HEK293 (cell line): ENCODE results near the gene RASGRP3.

Experiments
- CTCF ChIA-PET: fragments of 350-600 bp; formaldehyde crosslinking; extraction: SDS; loops from one replicate; lab custom pipeline; 2021; ENCODE audit warnings: antibody characterized with exemption; lab: Yijun Ruan, JAX
- POLR2A ChIA-PET: fragments of 300-600 bp; formaldehyde crosslinking; extraction: SDS; loops from one replicate; lab custom pipeline; 2020; ENCODE audit warnings: antibody characterized with exemption, inconsistent platforms; lab: Yijun Ruan, JAX
- H3K27ac ChIP-seq: fragments of 200-500 bp; sonication (Bioruptor generic); 2 replicates; pipeline ENCODE4 v1.5.1; 2014; ENCODE audit warnings: low read depth, low read length, control low read depth, inconsistent platforms; ENCODE audit errors: extremely low read depth
- H3K36me3 ChIP-seq, 2 experiments: fragments of 200-500 bp in 1 of 2; sonication (Bioruptor generic) in 1 of 2; 1 replicate in 1 of 2; 2 replicates in 1 of 2; pipeline ENCODE4 v1.5.1; 2014 to 2017; ENCODE audit warnings: inconsistent platforms in 2 of 2, low read length in 2 of 2; ENCODE audit not compliant: control insufficient read depth in 2 of 2, insufficient read depth in 1 of 2
- H3K4me1 ChIP-seq: fragments of 200-500 bp; sonication (Bioruptor generic); 2 replicates; pipeline ENCODE4 v1.5.1; 2014; ENCODE audit warnings: mild to moderate bottlenecking, low read length, inconsistent platforms; ENCODE audit not compliant: control insufficient read depth, insufficient read depth
- H3K4me3 ChIP-seq: 2 replicates; pipeline ENCODE4 v1.5.1; 2011; ENCODE audit warnings: low read depth, mild to moderate bottlenecking, control low read depth, low read length, moderate library complexity
- H3K9me3 ChIP-seq: fragments of 200-500 bp; sonication (Bioruptor generic); 2 replicates; pipeline ENCODE4 v1.5.1; 2014; ENCODE audit warnings: low read depth, low read length, inconsistent platforms; ENCODE audit not compliant: control insufficient read depth, insufficient read depth
- EGR2 ChIP-seq: fragments of 450-650 bp; formaldehyde crosslinking; IDR thresholded peaks from 2 replicates; pipeline ENCODE4 v1.5.1; 2016; ENCODE audit warnings: low read depth, missing biosample characterization, missing genetic modification characterization
- OSR2 ChIP-seq: fragments of 450-650 bp; formaldehyde crosslinking; IDR thresholded peaks from 2 replicates; pipeline ENCODE4 v1.5.1; 2016; ENCODE audit warnings: missing biosample characterization, missing genetic modification characterization
- TRIM28 ChIP-seq: IDR thresholded peaks from 2 replicates; pipeline ENCODE4 v1.6.1; 2011; ENCODE audit warnings: low read length, control low read depth, borderline replicate concordance
- WT1 ChIP-seq: fragments of 450-650 bp; formaldehyde crosslinking; IDR thresholded peaks from 2 replicates; pipeline ENCODE4 v1.5.1; 2016; ENCODE audit warnings: missing biosample characterization, missing genetic modification characterization
- ZBTB7A ChIP-seq: fragments of 450-650 bp; formaldehyde crosslinking; IDR thresholded peaks from 2 replicates; pipeline ENCODE4 v1.5.1; 2016; ENCODE audit warnings: low read depth, missing biosample characterization, missing genetic modification characterization
- ZNF133 ChIP-seq: fragments of 450-650 bp; formaldehyde crosslinking; IDR thresholded peaks from 2 replicates; pipeline ENCODE4 v1.5.1; 2016; ENCODE audit warnings: missing biosample characterization, missing genetic modification characterization
- ZNF157 ChIP-seq: fragments of 450-650 bp; formaldehyde crosslinking; IDR thresholded peaks from 2 replicates; pipeline ENCODE4 v1.5.1; 2016; ENCODE audit warnings: missing biosample characterization, missing genetic modification characterization
- ZNF24 ChIP-seq: fragments of 450-650 bp; formaldehyde crosslinking; IDR thresholded peaks from 2 replicates; pipeline ENCODE4 v1.5.1; 2016; ENCODE audit warnings: missing biosample characterization, missing genetic modification characterization
- ZNF248 ChIP-seq: fragments of 450-650 bp; formaldehyde crosslinking; IDR thresholded peaks from 2 replicates; pipeline ENCODE4 v1.5.1; 2017; ENCODE audit warnings: missing biosample characterization, missing genetic modification characterization
- ZNF510 ChIP-seq: fragments of 450-650 bp; formaldehyde crosslinking; IDR thresholded peaks from 2 replicates; pipeline ENCODE4 v1.5.1; 2018; ENCODE audit warnings: mild to moderate bottlenecking, missing genetic modification characterization, missing biosample characterization; ENCODE audit not compliant: insufficient replicate concordance
- ZNF558 ChIP-seq: fragments of 450-650 bp; formaldehyde crosslinking; IDR thresholded peaks from 2 replicates; pipeline ENCODE4 v1.5.1; 2016; ENCODE audit warnings: missing biosample characterization, missing genetic modification characterization
- ZNF658 ChIP-seq: fragments of 450-650 bp; formaldehyde crosslinking; IDR thresholded peaks from 2 replicates; pipeline ENCODE4; 2016; ENCODE audit warnings: missing biosample characterization, missing genetic modification characterization
- ZNF830 ChIP-seq: fragments of 450-650 bp; IDR thresholded peaks from 2 replicates; pipeline ENCODE4 v1.5.0; 2018; ENCODE audit warnings: missing biosample characterization, missing genetic modification characterization, low read depth, mild to moderate bottlenecking, moderate library complexity
- TF ChIP-seq, protein P1 (sequence below): fragments of 450-650 bp; formaldehyde crosslinking; IDR thresholded peaks from 2 replicates; pipeline ENCODE4 v1.5.1; 2016; ENCODE audit warnings: missing biosample characterization, missing genetic modification characterization
- TF ChIP-seq, protein P2 (sequence below): fragments of 450-650 bp; formaldehyde crosslinking; IDR thresholded peaks from 2 replicates; pipeline ENCODE4 v1.5.1; 2016; ENCODE audit warnings: missing biosample characterization, missing genetic modification characterization
- TF ChIP-seq, protein P3 (sequence below): fragments of 450-650 bp; formaldehyde crosslinking; IDR thresholded peaks from 2 replicates; pipeline ENCODE4 v1.5.1; 2016; ENCODE audit warnings: missing biosample characterization, missing genetic modification characterization
- TF ChIP-seq, protein P4 (sequence below): fragments of 450-650 bp; formaldehyde crosslinking; conservative IDR thresholded peaks from 2 replicates; pipeline ENCODE4 v1.5.1; 2016; ENCODE audit warnings: low read depth, missing biosample characterization, missing genetic modification characterization

RASGRP3 gene

DNA sequence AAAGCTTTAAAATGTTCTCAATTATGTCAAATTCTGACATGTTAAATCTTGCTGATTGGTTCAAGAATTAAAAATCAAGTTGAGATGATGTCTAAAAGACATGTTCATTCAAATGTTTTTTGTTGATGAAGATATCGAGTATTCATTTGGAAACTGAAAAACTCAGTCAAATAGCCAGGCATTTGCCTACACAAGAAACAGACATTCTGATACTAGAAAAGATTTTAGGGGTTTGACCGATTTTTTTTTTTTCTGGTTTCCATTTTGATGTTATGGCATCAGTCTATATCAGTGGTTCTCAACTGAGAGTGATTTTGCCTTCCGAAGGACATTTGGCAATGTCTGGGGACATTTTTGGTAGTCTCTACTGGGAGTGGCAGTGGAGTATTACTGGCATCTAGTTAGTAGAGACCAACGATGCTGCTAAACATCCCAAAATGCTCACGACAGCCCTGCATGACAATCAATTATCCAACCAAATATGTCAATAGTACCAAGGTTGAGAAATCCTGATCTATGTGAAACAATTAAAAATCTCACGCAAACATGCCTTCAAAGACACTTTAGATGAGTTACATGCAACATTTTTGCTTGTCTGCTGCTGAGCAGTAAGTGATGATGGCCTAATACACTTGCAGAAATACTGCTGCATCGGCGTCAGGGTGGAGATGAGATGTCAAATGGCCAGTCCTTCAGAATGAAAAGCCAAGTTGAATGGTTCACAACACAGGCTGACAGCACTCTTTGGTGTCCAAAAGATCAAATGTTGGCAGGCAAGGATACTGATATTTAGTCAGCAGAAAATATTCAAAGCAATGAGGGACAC lies 12.5 kb downstream of the RASGRP3 start:
- ChIA-PET CTCF (interaction anchor here (0.7 to 1.2 kb wide), 2 partner anchors 71 to 94 kb away, joined by 5 read pairs; no protein-coding TSS in a partner anchor), POLR2A (interaction anchor here (1.3 kb wide), 1 partner anchor 13 kb away, joined by 3 read pairs; the partner anchor contains the start of gene RASGRP3)
- no peaks in the 10 kb centered on the region for H3K36me3 ChIP-seq
- no peaks in the 10 kb centered on the region for H3K4me1 ChIP-seq
- H3K27ac ChIP-seq = no peak overlapping the region
- TF ChIP-seq, protein P1, sequence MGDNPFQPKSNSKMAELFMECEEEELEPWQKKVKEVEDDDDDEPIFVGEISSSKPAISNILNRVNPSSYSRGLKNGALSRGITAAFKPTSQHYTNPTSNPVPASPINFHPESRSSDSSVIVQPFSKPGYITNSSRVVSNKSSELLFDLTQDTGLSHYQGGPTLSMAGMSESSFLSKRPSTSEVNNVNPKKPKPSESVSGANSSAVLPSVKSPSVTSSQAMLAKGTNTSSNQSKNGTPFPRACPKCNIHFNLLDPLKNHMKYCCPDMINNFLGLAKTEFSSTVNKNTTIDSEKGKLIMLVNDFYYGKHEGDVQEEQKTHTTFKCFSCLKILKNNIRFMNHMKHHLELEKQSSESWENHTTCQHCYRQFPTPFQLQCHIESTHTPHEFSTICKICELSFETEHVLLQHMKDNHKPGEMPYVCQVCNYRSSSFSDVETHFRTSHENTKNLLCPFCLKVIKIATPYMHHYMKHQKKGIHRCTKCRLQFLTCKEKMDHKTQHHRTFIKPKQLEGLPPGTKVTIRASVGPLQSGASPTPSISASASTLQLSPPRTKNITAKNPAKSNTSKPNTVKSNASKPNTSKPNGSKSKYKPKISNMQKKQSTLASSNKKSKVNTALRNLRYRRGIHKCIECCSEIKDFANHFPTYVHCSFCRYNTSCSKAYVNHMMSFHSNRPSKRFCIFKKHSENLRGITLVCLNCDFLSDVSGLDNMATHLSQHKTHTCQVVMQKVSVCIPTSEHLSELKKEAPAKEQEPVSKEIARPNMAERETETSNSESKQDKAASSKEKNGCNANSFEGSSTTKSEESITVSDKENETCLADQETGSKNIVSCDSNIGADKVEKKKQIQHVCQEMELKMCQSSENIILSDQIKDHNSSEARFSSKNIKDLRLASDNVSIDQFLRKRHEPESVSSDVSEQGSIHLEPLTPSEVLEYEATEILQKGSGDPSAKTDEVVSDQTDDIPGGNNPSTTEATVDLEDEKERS (tag by site-specific recombination) = no peak
- TF ChIP-seq WT1 (no peak), ZNF248 (tag by site-specific recombination) (no peak)
- TF ChIP-seq, protein P2, sequence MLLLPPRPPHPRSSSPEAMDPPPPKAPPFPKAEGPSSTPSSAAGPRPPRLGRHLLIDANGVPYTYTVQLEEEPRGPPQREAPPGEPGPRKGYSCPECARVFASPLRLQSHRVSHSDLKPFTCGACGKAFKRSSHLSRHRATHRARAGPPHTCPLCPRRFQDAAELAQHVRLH (tag by site-specific recombination) = no peak
- no peaks in the 10 kb centered on the region for H3K9me3 ChIP-seq
- no peak overlapping the region for H3K4me3 ChIP-seq

DNA sequence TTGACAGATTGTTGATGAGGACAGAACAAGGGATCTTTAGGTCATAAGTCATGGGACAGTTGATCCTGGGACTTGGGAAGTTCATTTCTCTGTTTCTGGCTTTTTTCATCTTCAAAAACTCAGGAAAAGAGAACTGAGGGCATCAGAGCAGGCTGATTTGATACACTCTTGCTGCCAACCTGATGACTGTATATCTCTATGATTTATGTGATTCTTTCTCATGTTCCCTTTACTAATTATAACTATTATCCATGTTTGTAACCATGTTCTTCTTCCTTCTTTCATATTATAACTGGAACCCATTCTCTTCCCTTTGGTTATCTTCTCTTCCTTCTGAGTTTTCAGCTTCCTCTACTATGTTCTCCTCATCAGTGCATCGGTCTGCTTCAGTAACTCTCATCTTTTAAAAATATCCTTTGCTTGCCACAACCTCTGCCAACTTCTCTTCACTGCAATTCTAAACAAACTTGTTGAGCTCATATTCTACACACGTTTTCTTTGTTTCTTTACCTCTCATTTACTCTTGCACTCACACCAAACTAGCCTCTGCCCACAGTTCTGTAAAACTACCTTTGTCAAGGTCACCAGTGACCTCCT lies 13.5 kb downstream of the RASGRP3 start:
- TF ChIP-seq EGR2 (no peak), OSR2 (tag by site-specific recombination) (no peak), ZNF133 (tag by site-specific recombination) (no peak), TRIM28 (no peak), ZNF24 (tag by site-specific recombination) (no peak), ZNF658 (tag by site-specific recombination) (no peak)
- no peak overlapping the region for H3K4me3 ChIP-seq
- H3K36me3 ChIP-seq = no peaks in the 10 kb centered on the region
- no peaks in the 10 kb centered on the region for H3K9me3 ChIP-seq
- H3K27ac ChIP-seq = no peak overlapping the region
- POLR2A ChIA-PET = no interaction called here
- CTCF ChIA-PET = interaction anchor here (0.7 kb wide), 1 partner anchor 93 kb away, joined by 5 read pairs; no protein-coding TSS in a partner anchor
- 0 out of 2 replicates have a peak, but pooled peaks cover 4% of the 10 kb centered on the region for H3K4me1 ChIP-seq

DNA sequence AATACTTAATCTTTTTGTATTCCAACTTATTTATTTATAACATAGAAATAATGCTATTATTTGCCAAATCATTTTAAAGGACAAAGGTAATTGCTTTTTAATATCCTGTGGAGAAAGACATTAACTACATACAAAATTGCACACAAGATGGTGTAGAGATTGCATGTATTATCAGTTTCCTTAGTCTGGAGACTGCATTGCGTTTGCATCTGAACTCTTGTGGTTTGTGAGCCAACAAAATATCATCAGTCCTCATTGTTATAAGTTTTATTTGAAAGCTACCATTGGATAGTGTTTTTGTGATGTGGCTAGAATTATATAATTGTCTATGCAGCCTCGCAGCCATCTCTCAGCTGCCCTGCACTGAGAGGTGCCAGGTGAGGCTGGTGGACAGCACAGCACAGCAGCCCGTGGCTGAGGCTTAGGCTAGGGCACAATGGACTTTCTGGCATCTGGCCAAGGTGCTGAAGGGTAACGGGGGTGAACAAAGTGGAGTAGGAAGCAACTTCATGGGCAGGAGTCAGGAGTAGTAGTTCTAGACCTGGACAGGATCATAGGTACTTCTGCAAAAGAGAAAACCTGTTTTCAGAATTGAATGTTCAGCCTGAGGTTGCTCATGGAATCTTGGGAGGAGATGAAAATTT lies 15.1 kb downstream of the RASGRP3 start:
- POLR2A ChIA-PET = no interaction called here
- H3K4me3 ChIP-seq = no peak overlapping the region
- peaks cover 9% of the 10 kb centered on the region for H3K4me1 ChIP-seq
- no peaks in the 10 kb centered on the region for H3K36me3 ChIP-seq
- CTCF ChIA-PET = no interaction called here
- no peaks in the 10 kb centered on the region for H3K9me3 ChIP-seq
- TF ChIP-seq ZNF558 (no peak), ZNF157 (tag by site-specific recombination) (no peak), ZNF510 (tag by site-specific recombination) (no peak), ZBTB7A (no peak), ZNF830 (tag by site-specific recombination) (no peak)
- TF ChIP-seq, protein P3, sequence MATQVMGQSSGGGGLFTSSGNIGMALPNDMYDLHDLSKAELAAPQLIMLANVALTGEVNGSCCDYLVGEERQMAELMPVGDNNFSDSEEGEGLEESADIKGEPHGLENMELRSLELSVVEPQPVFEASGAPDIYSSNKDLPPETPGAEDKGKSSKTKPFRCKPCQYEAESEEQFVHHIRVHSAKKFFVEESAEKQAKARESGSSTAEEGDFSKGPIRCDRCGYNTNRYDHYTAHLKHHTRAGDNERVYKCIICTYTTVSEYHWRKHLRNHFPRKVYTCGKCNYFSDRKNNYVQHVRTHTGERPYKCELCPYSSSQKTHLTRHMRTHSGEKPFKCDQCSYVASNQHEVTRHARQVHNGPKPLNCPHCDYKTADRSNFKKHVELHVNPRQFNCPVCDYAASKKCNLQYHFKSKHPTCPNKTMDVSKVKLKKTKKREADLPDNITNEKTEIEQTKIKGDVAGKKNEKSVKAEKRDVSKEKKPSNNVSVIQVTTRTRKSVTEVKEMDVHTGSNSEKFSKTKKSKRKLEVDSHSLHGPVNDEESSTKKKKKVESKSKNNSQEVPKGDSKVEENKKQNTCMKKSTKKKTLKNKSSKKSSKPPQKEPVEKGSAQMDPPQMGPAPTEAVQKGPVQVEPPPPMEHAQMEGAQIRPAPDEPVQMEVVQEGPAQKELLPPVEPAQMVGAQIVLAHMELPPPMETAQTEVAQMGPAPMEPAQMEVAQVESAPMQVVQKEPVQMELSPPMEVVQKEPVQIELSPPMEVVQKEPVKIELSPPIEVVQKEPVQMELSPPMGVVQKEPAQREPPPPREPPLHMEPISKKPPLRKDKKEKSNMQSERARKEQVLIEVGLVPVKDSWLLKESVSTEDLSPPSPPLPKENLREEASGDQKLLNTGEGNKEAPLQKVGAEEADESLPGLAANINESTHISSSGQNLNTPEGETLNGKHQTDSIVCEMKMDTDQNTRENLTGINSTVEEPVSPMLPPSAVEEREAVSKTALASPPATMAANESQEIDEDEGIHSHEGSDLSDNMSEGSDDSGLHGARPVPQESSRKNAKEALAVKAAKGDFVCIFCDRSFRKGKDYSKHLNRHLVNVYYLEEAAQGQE (tag by site-specific recombination) = peak; percentile 81
- TF ChIP-seq, protein P4, sequence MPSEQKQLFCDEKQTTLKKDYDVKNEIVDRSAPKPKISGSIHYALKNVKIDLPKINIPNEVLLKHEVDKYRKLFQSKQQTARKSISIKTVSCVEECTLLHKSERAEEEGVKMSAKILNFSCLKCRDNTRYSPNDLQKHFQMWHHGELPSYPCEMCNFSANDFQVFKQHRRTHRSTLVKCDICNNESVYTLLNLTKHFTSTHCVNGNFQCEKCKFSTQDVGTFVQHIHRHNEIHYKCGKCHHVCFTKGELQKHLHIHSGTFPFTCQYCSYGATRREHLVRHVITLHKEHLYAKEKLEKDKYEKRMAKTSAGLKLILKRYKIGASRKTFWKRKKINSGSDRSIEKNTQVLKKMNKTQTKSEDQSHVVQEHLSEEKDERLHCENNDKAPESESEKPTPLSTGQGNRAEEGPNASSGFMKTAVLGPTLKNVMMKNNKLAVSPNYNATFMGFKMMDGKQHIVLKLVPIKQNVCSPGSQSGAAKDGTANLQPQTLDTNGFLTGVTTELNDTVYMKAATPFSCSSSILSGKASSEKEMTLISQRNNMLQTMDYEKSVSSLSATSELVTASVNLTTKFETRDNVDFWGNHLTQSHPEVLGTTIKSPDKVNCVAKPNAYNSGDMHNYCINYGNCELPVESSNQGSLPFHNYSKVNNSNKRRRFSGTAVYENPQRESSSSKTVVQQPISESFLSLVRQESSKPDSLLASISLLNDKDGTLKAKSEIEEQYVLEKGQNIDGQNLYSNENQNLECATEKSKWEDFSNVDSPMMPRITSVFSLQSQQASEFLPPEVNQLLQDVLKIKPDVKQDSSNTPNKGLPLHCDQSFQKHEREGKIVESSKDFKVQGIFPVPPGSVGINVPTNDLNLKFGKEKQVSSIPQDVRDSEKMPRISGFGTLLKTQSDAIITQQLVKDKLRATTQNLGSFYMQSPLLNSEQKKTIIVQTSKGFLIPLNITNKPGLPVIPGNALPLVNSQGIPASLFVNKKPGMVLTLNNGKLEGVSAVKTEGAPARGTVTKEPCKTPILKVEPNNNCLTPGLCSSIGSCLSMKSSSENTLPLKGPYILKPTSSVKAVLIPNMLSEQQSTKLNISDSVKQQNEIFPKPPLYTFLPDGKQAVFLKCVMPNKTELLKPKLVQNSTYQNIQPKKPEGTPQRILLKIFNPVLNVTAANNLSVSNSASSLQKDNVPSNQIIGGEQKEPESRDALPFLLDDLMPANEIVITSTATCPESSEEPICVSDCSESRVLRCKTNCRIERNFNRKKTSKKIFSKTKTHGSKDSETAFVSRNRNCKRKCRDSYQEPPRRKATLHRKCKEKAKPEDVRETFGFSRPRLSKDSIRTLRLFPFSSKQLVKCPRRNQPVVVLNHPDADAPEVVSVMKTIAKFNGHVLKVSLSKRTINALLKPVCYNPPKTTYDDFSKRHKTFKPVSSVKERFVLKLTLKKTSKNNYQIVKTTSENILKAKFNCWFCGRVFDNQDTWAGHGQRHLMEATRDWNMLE (tag by site-specific recombination) = no peak
- no peak overlapping the region for H3K27ac ChIP-seq
